K562 (cell line): ENCODE data around the gene CNTN5. TPM values are rescaled to one million over a fixed set of nuclear protein-coding genes. Genes with fewer than 3 reads are reported as not detected.

ENCODE experiments used
- ATAC-seq: fragments of 200-7000 bp; cut with Tn5 transposase; 3 replicates; pipeline ENCODE4 v1.9.1; 2020; ENCODE audit warnings: moderate library complexity
- BruUV-seq: library from RNA; stranded (reverse); fragments of 400-500 nt; replicated peaks from 2 replicates; lab custom pipeline; 2021; lab: Mats Ljungman, UMichigan
- CTCF ChIA-PET: fragments of 300-600 bp; formaldehyde crosslinking; extraction: SDS; loops from one replicate; lab custom pipeline; 2021; ENCODE audit warnings: low intra/inter-chr PET ratio; lab: Yijun Ruan, JAX
- POLR2A ChIA-PET: fragments of 300-600, 350-650 bp; sonication (Branson Sonifier 250); formaldehyde crosslinking; extraction: SDS; loops from one replicate; lab custom pipeline; 2021; ENCODE audit warnings: antibody characterized with exemption, inconsistent platforms; lab: Yijun Ruan, JAX
- DNase-seq, 4 experiments: peaks; one replicate each; pipeline versions ENCODE4 v3.0.0 to v3.0.0-alpha.2; 2011 to 2018; ENCODE audit warnings: low spot score in 3 of 4, mixed read lengths in 3 of 4; ENCODE audit errors: extremely low read depth in 1 of 4
- FAIRE-seq: peaks from 2 replicates; lab custom pipeline; 2011; peaks lifted over from hg19 to GRCh38; lab: Jason Lieb, UNC
- H2AFZ ChIP-seq: 2 replicates; pipeline ENCODE4 v1.6.0; 2011; ENCODE audit warnings: low read depth, low read length, control low read depth, inconsistent platforms
- H3K27ac ChIP-seq: fragments of 200-600 bp; 3 replicates; pipeline ENCODE4 v1.8.0; 2011; ENCODE audit warnings: low read depth, mild to moderate bottlenecking, control low read depth, inconsistent platforms, low read length, moderate library complexity, mixed read lengths; ENCODE audit errors: extremely low read depth
- H3K27me3 ChIP-seq, 2 experiments: fragments of 300-600 bp in 1 of 2; 2 replicates in 1 of 2; 3 replicates in 1 of 2; pipeline versions ENCODE4 v1.6.0 to v1.8.0; 2011; ENCODE audit warnings: inconsistent platforms in 2 of 2, low read length in 2 of 2, mild to moderate bottlenecking in 1 of 2, mixed read lengths in 1 of 2, moderate library complexity in 1 of 2; ENCODE audit not compliant: control insufficient read depth in 2 of 2, insufficient read depth in 2 of 2
- H3K36me3 ChIP-seq: fragments of 300-600 bp; 3 replicates; pipeline ENCODE4 v1.8.0; 2011; ENCODE audit warnings: mild to moderate bottlenecking, low read length, inconsistent platforms; ENCODE audit not compliant: control insufficient read depth, insufficient read depth
- H3K4me1 ChIP-seq, 2 experiments: fragments of 200-600 bp in 1 of 2; replicated peaks in 1 of 2; 2 replicates in 1 of 2; 3 replicates in 1 of 2; pipeline versions ENCODE4 v1.5.1 to v1.8.0; 2011; ENCODE audit warnings: inconsistent platforms in 2 of 2, low read length in 2 of 2, mild to moderate bottlenecking in 1 of 2, mixed read lengths in 1 of 2, moderate library complexity in 1 of 2; ENCODE audit not compliant: control insufficient read depth in 2 of 2, insufficient read depth in 2 of 2
- H3K4me2 ChIP-seq: 2 replicates; pipeline ENCODE4 v1.6.1; 2011; ENCODE audit warnings: low read length, control low read depth, inconsistent platforms, mixed read lengths; ENCODE audit not compliant: insufficient read depth
- H3K4me3 ChIP-seq: fragments of 200-600 bp; sonication (generic), shearing (Covaris generic); 2 replicates; pipeline ENCODE4 v1.5.1; 2016; ENCODE audit warnings: control low read depth, inconsistent platforms
- H3K79me2 ChIP-seq: fragments of 200-600 bp; 3 replicates; pipeline ENCODE4 v1.8.0; 2011; ENCODE audit warnings: low read length, inconsistent platforms; ENCODE audit not compliant: control insufficient read depth, insufficient read depth
- H3K9ac ChIP-seq, 2 experiments: 2 replicates each; pipeline versions ENCODE4 v1.6.0 to v1.6.1; 2011; ENCODE audit warnings: low read depth in 2 of 2, low read length in 2 of 2, control low read depth in 1 of 2, inconsistent platforms in 1 of 2, mild to moderate bottlenecking in 1 of 2, mixed read lengths in 1 of 2; ENCODE audit not compliant: insufficient read depth in 1 of 2
- H3K9me1 ChIP-seq: one replicate; pipeline ENCODE4 v1.6.0; 2011; ENCODE audit warnings: inconsistent platforms, mild to moderate bottlenecking, low read length, moderate library complexity; ENCODE audit not compliant: control insufficient read depth, insufficient read depth
- H3K9me3 ChIP-seq: replicated peaks from 2 replicates; pipeline ENCODE4 v1.5.1; 2011; ENCODE audit warnings: low read depth, low read length, inconsistent platforms; ENCODE audit not compliant: control insufficient read depth, insufficient read depth
- H4K20me1 ChIP-seq: replicated peaks from 2 replicates; pipeline ENCODE4 v1.6.1; 2011; ENCODE audit warnings: low read length, inconsistent platforms, mixed read lengths; ENCODE audit not compliant: control insufficient read depth, insufficient read depth
- EP400 ChIP-seq: fragments of 450-650 bp; IDR thresholded peaks from 2 replicates; pipeline ENCODE4 v1.6.1; 2017; ENCODE audit warnings: antibody characterized with exemption, mild to moderate bottlenecking, moderate library complexity
- HDAC2 ChIP-seq: fragments of 450-650 bp; IDR thresholded peaks from 2 replicates; pipeline ENCODE4 v1.6.1; 2016; ENCODE audit warnings: mild to moderate bottlenecking
- KLF10 ChIP-seq: fragments of 250-450 bp; sonication (Bioruptor Pico); IDR thresholded peaks from 2 replicates; pipeline ENCODE4 v1.6.1; 2021; ENCODE audit warnings: matching md5 sums
- OTX1 ChIP-seq: fragments of 450-650 bp; formaldehyde crosslinking; IDR thresholded peaks from 2 replicates; pipeline ENCODE4 v1.4.0; 2022; ENCODE audit warnings: mild to moderate bottlenecking
- SMARCC2 ChIP-seq: fragments of 450-650 bp; IDR thresholded peaks from 2 replicates; pipeline ENCODE4 v1.6.1; 2017; ENCODE audit warnings: antibody characterized with exemption, moderate library complexity, mild to moderate bottlenecking, low read depth
- TEAD2 ChIP-seq: fragments of 450-650 bp; IDR thresholded peaks from 2 replicates; pipeline ENCODE4 v1.6.1; 2016; ENCODE audit warnings: missing genetic modification characterization, control low read depth, missing compliant biosample characterization
- ZC3H4 ChIP-seq: sonication (generic); formaldehyde crosslinking; IDR thresholded peaks from 2 replicates; pipeline ENCODE4 v1.9.0; 2021; ENCODE audit warnings: missing genetic modification reagents, borderline replicate concordance
- WGBS: fragments of 100-300 bp; shearing (Covaris generic); methylation state at CpG from one replicate; pipeline ENCODE4 v1.1.6; 2016; ENCODE audit warnings: low coverage, mixed read lengths; ENCODE audit not compliant: insufficient coverage; ENCODE audit errors: missing lambda C conversion rate; 5-methylcytosine and 5-hydroxymethylcytosine counted together
- in situ Hi-C: fragments of 300-500 bp; cut with MboI; formaldehyde crosslinking; loops from 4 replicates; pipeline ENCODE4 v1.15.0; 2018; ENCODE audit warnings: inconsistent platforms, mixed read lengths
- intact Hi-C: fragments of 100-400 bp; cut with micrococcal nuclease; formaldehyde crosslinking; loops from 2 replicates; pipeline ENCODE4 v1.14.2; 2022
- polyA plus RNA-seq, 8 experiments: library from polyadenylated mRNA; depleted of rRNA in 4 of 8; stranded (reverse) in 5 of 8; unstranded in 3 of 8; fragments of >200 nt; fragmentation: Nextera tagmentation in 2 of 8; fragmentation: Illumina TruSeq in 1 of 8; extraction: Ambion mirVana in 2 of 8; extraction: Trizol in 1 of 8; gene quantifications; 2 replicates each; pipeline versions ENCODE4 v1.2.1 to v1.2.3, GENCODE V29; 2011 to 2014; ENCODE audit warnings: inconsistent platforms in 1 of 8, missing spikeins in 1 of 8
- total RNA-seq, 7 experiments: library from RNA; depleted of rRNA in 6 of 7; stranded (reverse); fragments of >200 nt in 6 of 7; fragmentation: Illumina TruSeq in 2 of 7; extraction: Trizol in 2 of 7; gene quantifications; 2 replicates each; pipeline versions ENCODE4 v1.2.1 to v1.2.3, GENCODE V29; 2011 to 2021; ENCODE audit warnings: low replicate concordance in 1 of 7
- TF ChIP-seq, protein P1 (sequence below): fragments of 450-650 bp; IDR thresholded peaks from 2 replicates; pipeline ENCODE4 v1.6.1; 2018; ENCODE audit warnings: mild to moderate bottlenecking, low read depth; ENCODE audit not compliant: partially characterized antibody
- TF ChIP-seq, protein P2 (sequence below): fragments of 250-450 bp; sonication (Bioruptor Pico); IDR thresholded peaks from 2 replicates; pipeline ENCODE4 v1.5.0; 2020; ENCODE audit warnings: mild to moderate bottlenecking

CNTN5 gene
- total and polyA plus RNA-seq, 9 of the 15 experiments (the other 6 are each of a cell fraction or from before 2014, with no cell fraction given) = 0.03 TPM; not detected in 8

DNA sequence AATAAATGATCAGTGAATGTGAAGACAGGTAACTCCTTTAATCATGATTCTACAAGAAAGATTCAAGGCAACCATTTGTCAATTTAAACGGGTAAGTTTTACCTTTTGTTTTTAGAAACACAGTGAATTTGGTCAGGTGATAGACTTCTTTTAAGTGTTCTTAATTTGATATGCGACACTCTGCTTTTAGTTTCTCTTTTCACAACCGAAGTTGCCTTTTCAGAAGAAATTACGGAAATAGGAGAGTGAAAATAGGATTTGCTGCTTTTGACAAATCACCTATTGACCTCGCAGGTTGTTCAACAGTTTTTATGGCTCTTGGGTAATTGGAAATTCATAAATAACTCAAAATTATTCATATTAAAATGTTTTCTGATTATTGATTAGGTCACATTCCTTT, 142.1 kb downstream of the CNTN5 start:
- H3K4me3 ChIP-seq = no peak overlapping the region
- H3K9ac ChIP-seq = no peak overlapping the region
- FAIRE-seq = no peak
- no peaks in the 10 kb centered on the region for H3K9me3 ChIP-seq
- ChIA-PET POLR2A (no interaction called here), CTCF (no interaction called here)
- no peak for DNase-seq
- intact Hi-C loops (no loop called here), in situ Hi-C loops (no loop called here)
- H3K27me3 ChIP-seq = no peaks in the 10 kb centered on the region
- no peak overlapping the region for H3K27ac ChIP-seq
- H3K4me1 ChIP-seq = no peaks in the 10 kb centered on the region
- H3K9me1 ChIP-seq = no peaks in the 10 kb centered on the region
- H3K36me3 ChIP-seq = no peaks in the 10 kb centered on the region
- BruUV-seq = no TSS peak
- H3K79me2 ChIP-seq = no peaks in the 10 kb centered on the region
- H2AFZ ChIP-seq = no peak overlapping the region
- TF ChIP-seq, protein P1, sequence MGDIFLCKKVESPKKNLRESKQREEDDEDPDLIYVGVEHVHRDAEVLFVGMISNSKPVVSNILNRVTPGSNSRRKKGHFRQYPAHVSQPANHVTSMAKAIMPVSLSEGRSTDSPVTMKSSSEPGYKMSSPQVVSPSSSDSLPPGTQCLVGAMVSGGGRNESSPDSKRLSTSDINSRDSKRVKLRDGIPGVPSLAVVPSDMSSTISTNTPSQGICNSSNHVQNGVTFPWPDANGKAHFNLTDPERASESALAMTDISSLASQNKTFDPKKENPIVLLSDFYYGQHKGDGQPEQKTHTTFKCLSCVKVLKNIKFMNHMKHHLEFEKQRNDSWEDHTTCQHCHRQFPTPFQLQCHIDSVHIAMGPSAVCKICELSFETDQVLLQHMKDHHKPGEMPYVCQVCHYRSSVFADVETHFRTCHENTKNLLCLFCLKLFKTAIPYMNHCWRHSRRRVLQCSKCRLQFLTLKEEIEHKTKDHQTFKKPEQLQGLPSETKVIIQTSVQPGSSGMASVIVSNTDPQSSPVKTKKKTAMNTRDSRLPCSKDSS = no peak
- TF ChIP-seq SMARCC2 = no peak
- TF ChIP-seq TEAD2 = no peak
- TF ChIP-seq KLF10 (CRISPR knock-in tag) = no peak
- no peak for TF ChIP-seq HDAC2
- no peak for TF ChIP-seq OTX1 (CRISPR knock-in tag)
- TF ChIP-seq ZC3H4 (CRISPR knock-in tag) = no peak
- TF ChIP-seq, protein P2, sequence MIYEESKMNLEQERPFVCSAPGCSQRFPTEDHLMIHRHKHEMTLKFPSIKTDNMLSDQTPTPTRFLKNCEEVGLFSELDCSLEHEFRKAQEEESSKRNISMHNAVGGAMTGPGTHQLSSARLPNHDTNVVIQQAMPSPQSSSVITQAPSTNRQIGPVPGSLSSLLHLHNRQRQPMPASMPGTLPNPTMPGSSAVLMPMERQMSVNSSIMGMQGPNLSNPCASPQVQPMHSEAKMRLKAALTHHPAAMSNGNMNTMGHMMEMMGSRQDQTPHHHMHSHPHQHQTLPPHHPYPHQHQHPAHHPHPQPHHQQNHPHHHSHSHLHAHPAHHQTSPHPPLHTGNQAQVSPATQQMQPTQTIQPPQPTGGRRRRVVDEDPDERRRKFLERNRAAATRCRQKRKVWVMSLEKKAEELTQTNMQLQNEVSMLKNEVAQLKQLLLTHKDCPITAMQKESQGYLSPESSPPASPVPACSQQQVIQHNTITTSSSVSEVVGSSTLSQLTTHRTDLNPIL = no peak
- TF ChIP-seq EP400 = no peak
- TF ChIP-seq, all 486 proteins: peak for 0
- H4K20me1 ChIP-seq = no peaks in the 10 kb centered on the region
- H3K4me2 ChIP-seq = no peak overlapping the region
- 0% methylated on average over 5 of the region's 5 CpGs for WGBS
- no peak for ATAC-seq
